ENCODE measurements around the gene PLA2G2D.

GRCh38 chr1:20073256-20073655 lies 46.1 kb downstream of the PLA2G2D start:
- no peak for TF ChIP-seq EZH2 (IDR thresholded peaks at IDR 0.05; ENCODE audit: borderline replicate concordance)
- TF ChIP-seq CTCF (IDR thresholded peaks at IDR 0.05; ENCODE audit: poor library complexity), result no peak
- TF ChIP-seq EZH2phosphoT487 (IDR thresholded peaks at IDR 0.05; ENCODE audit: low read depth, severe bottlenecking, unreplicated experiment), result no peak
